Activated T-cell treated with anti-CD3 and anti-CD28 coated beads, Interleukin-2, amount 50 U/mL, for 24 hours (primary cell): Measurements from ENCODE around the gene AKAP7.

ENCODE experiments used
- DNase-seq: peaks from one replicate; pipeline ENCODE4 v3.0.0-alpha.2; 2020
- H3K27ac Mint-ChIP-seq: 2 replicates; pipeline ENCODE4 v1.8.0; 2020; ENCODE audit warnings: mild to moderate bottlenecking, mixed read lengths
- H3K27me3 Mint-ChIP-seq: 2 replicates; pipeline ENCODE4 v1.8.0; 2020; ENCODE audit warnings: mixed read lengths
- H3K36me3 Mint-ChIP-seq: 2 replicates; pipeline ENCODE4 v1.8.0; 2020; ENCODE audit warnings: low read depth, mixed read lengths
- H3K4me1 Mint-ChIP-seq: 2 replicates; pipeline ENCODE4 v1.8.0; 2020; ENCODE audit warnings: low read depth, mixed read lengths
- H3K4me3 Mint-ChIP-seq: 2 replicates; pipeline ENCODE4 v1.8.0; 2020; ENCODE audit warnings: mild to moderate bottlenecking, moderate library complexity, mixed read lengths
- H3K9me3 Mint-ChIP-seq: 2 replicates; pipeline ENCODE4 v1.8.0; 2020; ENCODE audit warnings: mixed read lengths

AKAP7 gene

DNA sequence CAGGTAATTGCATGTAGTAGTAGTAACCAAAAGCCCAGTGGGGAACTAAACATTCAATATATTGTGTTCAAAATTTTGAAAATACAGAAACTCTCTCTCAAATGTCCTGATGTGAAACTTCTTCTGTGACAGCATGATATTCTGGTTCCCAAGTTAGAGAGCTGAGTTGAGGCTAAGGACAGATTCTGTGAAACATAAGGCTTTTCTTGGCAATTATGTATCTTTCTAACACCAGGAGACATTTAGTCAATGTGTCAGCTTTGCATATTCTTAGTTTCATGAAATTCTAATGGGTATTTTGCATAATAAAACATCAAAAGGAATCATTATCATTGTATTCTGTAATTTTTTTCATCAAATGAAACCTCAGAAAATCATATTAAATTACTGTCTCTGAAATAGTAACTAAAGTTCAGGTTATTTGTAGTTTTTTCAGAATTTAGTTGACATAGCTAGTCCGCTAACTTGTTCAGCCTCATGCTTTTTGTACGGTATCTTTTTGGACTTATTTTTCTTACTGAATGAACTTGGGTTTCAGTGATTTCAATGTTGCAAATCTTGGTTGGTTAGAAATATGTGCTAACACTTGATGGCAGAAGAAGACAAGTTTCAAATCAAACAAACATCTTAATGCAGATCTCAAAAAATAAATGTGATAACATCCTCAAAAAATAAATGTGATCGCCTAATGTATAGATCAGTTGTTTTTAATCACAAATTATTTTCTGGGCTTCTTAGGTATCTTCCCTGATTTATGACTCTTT, 70.4 kb downstream of the AKAP7 start:
- Mint-ChIP-seq H3K4me1 (peaks cover 62% of the 10 kb centered on the region), H3K4me3 (no peak overlapping the region), H3K36me3 (peaks cover 8% of the 10 kb centered on the region), H3K9me3 (no peaks in the 10 kb centered on the region), H3K27me3 (no peaks in the 10 kb centered on the region), H3K27ac (peak overlapping the region; percentile 13)
- DNase-seq = no peak

DNA sequence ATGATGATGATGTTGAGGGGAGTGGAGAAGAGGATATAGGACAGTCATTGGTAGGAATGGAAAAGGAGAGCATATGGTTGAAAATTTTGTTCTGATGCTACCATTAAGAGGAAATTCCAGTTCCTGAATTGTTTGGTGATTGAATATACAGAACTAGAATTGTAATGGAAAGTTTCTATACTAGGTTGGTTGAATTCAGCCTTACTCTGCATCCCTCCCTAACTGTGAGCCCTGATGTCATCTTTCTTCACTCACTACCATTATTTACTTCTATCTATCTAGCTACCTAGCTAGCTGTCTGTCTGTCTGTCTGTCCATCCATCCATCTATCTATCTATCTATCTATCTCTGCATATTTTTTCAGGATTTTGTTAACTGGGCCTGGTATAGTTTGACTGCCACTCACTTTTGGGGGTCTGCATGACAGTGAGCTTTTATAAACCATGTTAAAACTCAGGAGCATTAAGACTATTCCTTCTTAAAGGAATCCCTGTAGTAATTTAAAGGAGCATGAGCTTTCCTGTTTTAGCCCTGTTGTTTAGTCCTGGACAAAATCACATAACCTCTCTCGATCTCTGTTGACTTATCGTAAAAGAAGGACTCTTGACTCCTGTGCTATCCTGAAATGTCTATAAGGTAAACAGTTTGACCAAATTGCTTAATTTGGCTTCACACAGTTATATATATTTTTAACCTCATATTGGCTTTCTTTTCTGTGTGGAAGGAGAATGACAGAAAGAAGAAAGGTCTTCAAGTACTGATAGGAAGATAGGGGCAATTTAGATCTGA, 71.4 kb downstream of the AKAP7 start:
- H3K27me3 Mint-ChIP-seq = no peaks in the 10 kb centered on the region
- H3K36me3 Mint-ChIP-seq = peaks cover 14% of the 10 kb centered on the region
- no peaks in the 10 kb centered on the region for H3K9me3 Mint-ChIP-seq
- no peak overlapping the region for H3K4me3 Mint-ChIP-seq
- peak overlapping the region; percentile 13 for H3K27ac Mint-ChIP-seq
- peaks cover 57% of the 10 kb centered on the region for H3K4me1 Mint-ChIP-seq
- DNase-seq = no peak

GRCh38 chr6:131208787-131209186, 73.5 kb downstream of the AKAP7 start:
- no peak for DNase-seq
- Mint-ChIP-seq H3K27me3 (no peaks in the 10 kb centered on the region), H3K4me3 (no peak overlapping the region), H3K9me3 (no peaks in the 10 kb centered on the region), H3K4me1 (peaks cover 60% of the 10 kb centered on the region), H3K36me3 (peaks cover 11% of the 10 kb centered on the region), H3K27ac (no peak overlapping the region)

DNA sequence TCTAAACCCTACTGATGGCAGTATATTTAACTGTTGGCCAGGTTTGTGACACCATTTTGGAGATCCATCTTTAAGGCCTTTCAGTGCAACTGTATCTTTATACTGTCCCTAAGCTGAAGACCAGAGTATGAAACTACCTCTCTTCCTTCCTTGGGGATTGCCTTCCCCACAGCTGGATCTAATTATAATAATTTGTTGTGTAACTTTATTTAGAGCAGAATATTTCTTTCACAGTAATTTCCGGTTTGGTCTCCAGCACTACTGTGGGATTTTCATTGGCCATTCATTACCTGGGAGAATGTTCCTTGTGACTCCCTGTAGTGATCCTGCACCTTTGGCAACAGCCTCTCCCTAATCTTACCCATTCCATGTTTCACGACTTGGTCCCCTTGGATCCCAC, 75.2 kb downstream of the AKAP7 start:
- peaks cover 61% of the 10 kb centered on the region for H3K4me1 Mint-ChIP-seq
- no peak for DNase-seq
- no peaks in the 10 kb centered on the region for H3K9me3 Mint-ChIP-seq
- H3K27me3 Mint-ChIP-seq = no peaks in the 10 kb centered on the region
- H3K36me3 Mint-ChIP-seq = peaks cover 11% of the 10 kb centered on the region
- H3K4me3 Mint-ChIP-seq = no peak overlapping the region
- no peak overlapping the region for H3K27ac Mint-ChIP-seq

DNA sequence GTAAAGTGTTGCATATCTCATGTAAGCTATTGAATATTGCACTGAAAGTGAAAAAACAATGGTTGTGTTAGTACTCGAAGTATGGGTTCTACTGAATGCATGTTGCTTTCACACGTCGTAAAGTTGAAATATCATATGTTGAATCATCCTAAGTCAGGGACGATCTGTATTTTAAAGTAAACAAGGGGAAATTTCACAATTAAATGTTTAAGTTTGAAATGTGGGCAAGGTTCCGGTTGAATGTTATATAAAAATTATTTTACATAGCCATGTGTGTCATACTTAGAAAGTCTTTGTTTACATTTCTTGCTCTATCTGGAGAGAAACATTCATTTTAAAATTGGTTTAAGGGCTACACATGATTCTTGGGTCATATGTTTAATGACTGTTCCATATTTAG, 76.8 kb downstream of the AKAP7 start:
- Mint-ChIP-seq H3K9me3 (no peaks in the 10 kb centered on the region), H3K27me3 (no peaks in the 10 kb centered on the region), H3K27ac (no peak overlapping the region), H3K4me1 (peaks cover 57% of the 10 kb centered on the region), H3K4me3 (no peak overlapping the region), H3K36me3 (peaks cover 11% of the 10 kb centered on the region)
- no peak for DNase-seq

DNA sequence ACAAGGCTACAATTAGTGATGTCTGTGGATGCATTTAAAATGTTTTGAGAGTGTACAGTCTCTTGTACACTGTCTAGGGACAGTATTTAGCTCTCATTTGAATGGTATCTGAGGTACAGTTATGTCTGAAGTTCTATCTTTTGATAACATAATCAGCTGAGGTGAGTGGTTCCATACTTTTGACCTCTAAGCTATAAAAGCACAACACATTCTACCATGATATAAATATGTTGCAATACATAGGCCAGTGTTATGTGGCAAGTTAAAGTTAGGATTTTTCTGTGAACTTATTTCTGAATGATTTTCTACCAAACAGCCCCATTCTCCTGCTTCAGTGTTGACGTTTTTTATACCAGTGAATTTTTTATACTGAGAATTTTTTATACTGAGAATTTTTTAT, 77.6 kb downstream of the AKAP7 start:
- Mint-ChIP-seq H3K9me3 (no peaks in the 10 kb centered on the region), H3K27me3 (no peaks in the 10 kb centered on the region), H3K27ac (no peak overlapping the region), H3K4me1 (peaks cover 52% of the 10 kb centered on the region), H3K36me3 (peaks cover 11% of the 10 kb centered on the region), H3K4me3 (no peak overlapping the region)
- no peak for DNase-seq

DNA sequence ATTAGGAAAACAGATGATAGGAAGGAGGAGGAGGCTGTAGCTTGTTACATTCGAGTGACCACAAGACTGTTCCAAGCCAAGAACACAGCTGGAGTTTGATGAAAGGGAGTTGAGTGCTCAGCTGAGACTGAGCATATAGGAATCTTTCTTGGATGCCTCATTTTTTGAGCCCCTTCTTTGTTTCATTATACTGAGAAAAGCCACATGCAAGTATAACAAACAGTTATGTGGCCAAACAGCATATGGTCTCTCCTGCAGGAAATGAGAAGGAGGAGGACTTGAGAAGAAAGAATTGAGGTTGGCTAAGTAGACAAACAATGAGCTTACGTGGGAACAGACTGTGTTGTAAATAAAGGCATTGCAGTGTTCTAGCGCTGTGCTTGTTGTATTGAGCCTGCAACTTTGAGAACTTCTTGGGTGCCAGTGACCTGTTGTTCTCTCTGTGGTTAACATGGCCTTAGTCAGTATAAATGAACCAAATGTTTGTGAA, 78.3 kb downstream of the AKAP7 start:
- no peak for DNase-seq
- no peaks in the 10 kb centered on the region for H3K27me3 Mint-ChIP-seq
- H3K36me3 Mint-ChIP-seq = peaks cover 11% of the 10 kb centered on the region
- H3K4me1 Mint-ChIP-seq = peaks cover 47% of the 10 kb centered on the region
- H3K4me3 Mint-ChIP-seq = no peak overlapping the region
- H3K9me3 Mint-ChIP-seq = no peaks in the 10 kb centered on the region
- H3K27ac Mint-ChIP-seq = no peak overlapping the region

DNA sequence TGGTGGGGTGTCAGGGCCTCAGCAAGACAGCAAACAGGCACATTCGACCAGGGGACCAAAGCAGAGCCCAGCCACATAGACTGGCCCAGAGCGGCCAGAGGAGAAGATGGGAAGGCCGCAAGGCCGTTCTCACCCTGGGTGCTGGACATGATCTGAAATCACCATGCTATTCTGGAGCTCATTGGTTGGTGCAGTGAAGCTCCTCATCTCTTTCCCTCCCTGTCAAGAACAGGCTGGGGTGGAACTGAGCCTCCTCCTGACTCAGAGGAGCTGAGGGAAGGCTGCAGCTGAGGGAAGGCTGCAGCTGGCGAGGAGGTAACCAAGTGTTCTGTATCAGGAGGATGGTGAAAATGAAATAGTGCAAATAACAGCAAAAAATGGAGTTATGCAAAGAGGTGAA, 80.0 kb downstream of the AKAP7 start:
- Mint-ChIP-seq H3K27me3 (no peaks in the 10 kb centered on the region), H3K9me3 (no peaks in the 10 kb centered on the region), H3K4me3 (no peak overlapping the region), H3K36me3 (peaks cover 16% of the 10 kb centered on the region), H3K27ac (no peak overlapping the region), H3K4me1 (peaks cover 43% of the 10 kb centered on the region)
- no peak for DNase-seq

DNA sequence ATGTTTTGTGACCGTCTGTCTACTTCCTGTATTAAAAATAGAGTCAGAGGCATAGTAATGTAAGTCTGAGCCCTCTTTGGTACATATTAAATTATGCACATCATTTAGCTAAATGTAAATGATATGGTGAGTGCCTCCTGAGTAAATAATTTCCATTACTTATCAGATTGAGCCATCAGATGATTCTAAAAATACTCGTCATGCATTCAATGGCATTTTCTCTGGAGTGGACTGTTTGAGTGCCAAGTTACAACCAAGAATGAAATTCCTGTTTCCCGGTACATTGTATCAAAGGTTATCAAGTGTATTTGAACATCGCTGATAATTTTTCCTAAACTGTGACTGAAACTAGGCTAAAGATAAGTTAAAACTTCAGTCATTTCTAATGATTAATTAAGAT, 81.0 kb downstream of the AKAP7 start:
- no peak for DNase-seq
- no peak overlapping the region for H3K4me3 Mint-ChIP-seq
- no peaks in the 10 kb centered on the region for H3K9me3 Mint-ChIP-seq
- H3K27me3 Mint-ChIP-seq = no peaks in the 10 kb centered on the region
- no peak overlapping the region for H3K27ac Mint-ChIP-seq
- peaks cover 43% of the 10 kb centered on the region for H3K4me1 Mint-ChIP-seq
- peaks cover 15% of the 10 kb centered on the region for H3K36me3 Mint-ChIP-seq

- no peaks in the 10 kb centered on the region for H3K27me3 Mint-ChIP-seq
- peaks cover 32% of the 10 kb centered on the region for H3K36me3 Mint-ChIP-seq
- peaks cover 2% of the 10 kb centered on the region for H3K9me3 Mint-ChIP-seq
- H3K4me1 Mint-ChIP-seq = peaks cover 22% of the 10 kb centered on the region
- DNase-seq = no peak
- no peak overlapping the region for H3K4me3 Mint-ChIP-seq
- H3K27ac Mint-ChIP-seq = no peak overlapping the region
Observed at GRCh38 chr6:131222773-131223172, 87.5 kb downstream of the AKAP7 start.

- Mint-ChIP-seq H3K27ac (no peak overlapping the region), H3K9me3 (peaks cover 2% of the 10 kb centered on the region), H3K4me3 (no peak overlapping the region), H3K36me3 (peaks cover 32% of the 10 kb centered on the region), H3K4me1 (peaks cover 24% of the 10 kb centered on the region), H3K27me3 (no peaks in the 10 kb centered on the region)
- no peak for DNase-seq
Observed at GRCh38 chr6:131223416-131223815, 88.1 kb downstream of the AKAP7 start.

- H3K27me3 Mint-ChIP-seq = no peaks in the 10 kb centered on the region
- peaks cover 2% of the 10 kb centered on the region for H3K9me3 Mint-ChIP-seq
Observed at GRCh38 chr6:131225127-131225526, 89.9 kb downstream of the AKAP7 start.

DNA sequence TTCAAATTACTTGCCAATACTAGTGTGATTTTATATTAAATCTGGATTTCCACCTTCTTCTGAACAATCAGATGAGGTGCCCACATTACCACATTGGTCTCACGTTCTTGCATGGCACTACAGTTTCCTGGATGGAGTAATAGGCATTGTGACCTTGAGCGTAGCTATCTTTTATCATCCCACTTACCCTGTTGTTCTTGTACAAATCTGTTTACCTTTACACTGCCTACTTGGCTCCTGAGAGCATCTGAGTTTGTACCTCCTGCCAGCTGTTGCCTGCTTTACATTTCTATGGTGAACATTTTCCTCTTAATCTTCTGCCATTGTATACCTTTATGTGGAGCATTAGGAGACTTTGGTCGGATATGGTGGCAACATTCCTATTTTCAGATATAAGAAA, 90.7 kb downstream of the AKAP7 start:
- Mint-ChIP-seq H3K9me3 (peaks cover 2% of the 10 kb centered on the region), H3K27me3 (no peaks in the 10 kb centered on the region), H3K36me3 (peaks cover 28% of the 10 kb centered on the region), H3K4me1 (peaks cover 29% of the 10 kb centered on the region), H3K27ac (no peak overlapping the region), H3K4me3 (no peak overlapping the region)
- DNase-seq = no peak

More at GRCh38 chr6:131225127-131225526, 89.9 kb downstream of the AKAP7 start:
- no peak for DNase-seq
- H3K4me3 Mint-ChIP-seq = no peak overlapping the region
- peaks cover 24% of the 10 kb centered on the region for H3K4me1 Mint-ChIP-seq
- H3K36me3 Mint-ChIP-seq = peaks cover 32% of the 10 kb centered on the region
- no peak overlapping the region for H3K27ac Mint-ChIP-seq

DNA sequence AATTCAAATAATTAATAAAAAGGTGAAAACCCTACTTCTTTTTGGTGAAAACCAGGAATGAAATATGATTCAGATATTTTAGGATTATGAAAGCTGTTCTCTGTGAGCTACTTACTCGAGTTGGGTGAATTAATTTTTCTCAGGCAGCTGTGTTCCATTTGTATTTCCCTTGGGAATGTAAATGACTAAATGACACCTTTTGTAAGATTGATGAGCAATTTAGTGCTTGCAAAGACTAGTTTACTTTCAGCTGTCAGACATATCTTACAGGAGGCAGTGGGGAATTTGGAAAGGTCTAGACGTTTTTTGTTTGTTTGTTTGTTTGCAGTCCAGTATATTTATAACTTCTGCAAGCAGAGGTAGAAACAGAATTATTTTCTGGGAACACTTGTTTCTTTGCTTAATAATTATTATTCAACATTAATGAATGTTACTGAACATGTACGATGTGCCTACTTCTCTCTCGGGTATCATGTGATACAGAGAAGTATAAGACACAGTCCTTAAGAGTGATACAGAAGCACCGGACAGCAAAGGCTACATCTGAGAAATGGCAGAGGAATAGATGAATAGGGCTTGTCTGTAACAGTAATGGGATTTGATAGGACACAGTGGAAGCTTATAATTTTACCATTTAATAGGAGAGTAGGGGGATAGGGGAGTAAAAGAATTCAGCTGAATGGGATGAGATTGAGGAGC, 91.3 kb downstream of the AKAP7 start:
- Mint-ChIP-seq H3K27me3 (no peaks in the 10 kb centered on the region), H3K4me1 (peaks cover 33% of the 10 kb centered on the region), H3K9me3 (peaks cover 2% of the 10 kb centered on the region), H3K36me3 (peaks cover 24% of the 10 kb centered on the region), H3K4me3 (no peak overlapping the region), H3K27ac (no peak overlapping the region)
- no peak for DNase-seq
